Karpas-422 (cell line): ENCODE results near the gene AP3S2. TPM values are rescaled to one million over a fixed set of nuclear protein-coding genes. Genes with fewer than 3 reads are reported as not detected.
"Not testable (repeated sequence)": the region's sequence is repeated elsewhere in the genome, so short reads cannot be mapped to it uniquely, and the experiment has no call there.

ENCODE experiments used
- DNase-seq: peaks from one replicate; pipeline ENCODE4 v3.0.0-alpha.2; 2015
- H2AFZ ChIP-seq: fragments of 200-600 bp; sonication (generic); 2 replicates; pipeline ENCODE4 v1.6.1; 2014; ENCODE audit warnings: antibody characterized with exemption, low read length, mixed read lengths
- H3K27ac ChIP-seq: fragments of 200-600 bp; sonication (generic); 2 replicates; pipeline ENCODE4 v1.5.1; 2014; ENCODE audit warnings: mild to moderate bottlenecking, low read length, moderate library complexity
- H3K27me3 ChIP-seq: fragments of 200-600 bp; sonication (generic); 2 replicates; pipeline ENCODE4 v1.6.1; 2014; ENCODE audit warnings: low read length, mixed read lengths
- H3K36me3 ChIP-seq: fragments of 200-600 bp; sonication (generic); 2 replicates; pipeline ENCODE4 v1.6.1; 2014; ENCODE audit warnings: low read length, mixed read lengths; ENCODE audit not compliant: insufficient read depth
- H3K4me1 ChIP-seq: fragments of 200-600 bp; sonication (generic); 2 replicates; pipeline ENCODE4 v1.6.1; 2014; ENCODE audit warnings: mild to moderate bottlenecking, low read length, mixed read lengths
- H3K4me2 ChIP-seq: fragments of 200-600 bp; sonication (generic); 2 replicates; pipeline ENCODE4 v1.6.1; 2014; ENCODE audit warnings: low read length, low read depth, mild to moderate bottlenecking; ENCODE audit not compliant: poor library complexity, severe bottlenecking
- H3K4me3 ChIP-seq: fragments of 200-600 bp; sonication (generic); 2 replicates; pipeline ENCODE4 v1.5.1; 2014; ENCODE audit warnings: mild to moderate bottlenecking, antibody characterized with exemption, low read length, mixed read lengths
- H3K79me2 ChIP-seq: fragments of 200-600 bp; sonication (generic); 2 replicates; pipeline ENCODE4 v1.6.1; 2014; ENCODE audit warnings: mild to moderate bottlenecking, low read length, mixed read lengths
- H3K9ac ChIP-seq: fragments of 200-600 bp; sonication (generic); 2 replicates; pipeline ENCODE4 v1.6.0; 2014; ENCODE audit warnings: low read length
- H3K9me2 ChIP-seq: fragments of 200-600 bp; sonication (generic), shearing (Covaris generic); replicated peaks from 2 replicates; pipeline ENCODE4 v1.6.0; 2014; ENCODE audit warnings: mild to moderate bottlenecking, low read length, moderate library complexity; ENCODE audit not compliant: insufficient read depth
- H3K9me3 ChIP-seq: fragments of 300-700, 200-600 bp; sonication (generic); 2 replicates; pipeline ENCODE4 v1.6.1; 2014; ENCODE audit warnings: low read length, mixed read lengths
- H4K20me1 ChIP-seq: fragments of 200-600 bp; sonication (generic); 2 replicates; pipeline ENCODE4 v1.6.1; 2014; ENCODE audit warnings: mild to moderate bottlenecking, antibody characterized with exemption, low read length, low read depth; ENCODE audit not compliant: insufficient read depth
- total RNA-seq: library from RNA; depleted of rRNA; stranded (reverse); fragments of >200 nt; shearing (Covaris generic); gene quantifications from 2 replicates; pipeline ENCODE4 v1.2.3, GENCODE V29; 2014; ENCODE audit warnings: low replicate concordance

Gene AP3S2
- total RNA-seq, 1 experiment from 2014 or later = 29.3 TPM

GRCh38 chr15:89899295-89899945, 5.6 kb upstream of the AP3S2 start:
- H4K20me1 ChIP-seq = no peaks in the 10 kb centered on the region
- H3K9me2 ChIP-seq = no peaks in the 10 kb centered on the region
- H3K27ac ChIP-seq = no peak overlapping the region
- H3K79me2 ChIP-seq = no peaks in the 10 kb centered on the region
- no peak overlapping the region for H3K4me2 ChIP-seq
- no peaks in the 10 kb centered on the region for H3K36me3 ChIP-seq
- DNase-seq = peak; percentile 56
- peaks cover 11% of the 10 kb centered on the region for H3K4me1 ChIP-seq
- H3K27me3 ChIP-seq = no peaks in the 10 kb centered on the region
- no peaks in the 10 kb centered on the region for H3K9me3 ChIP-seq
- no peak overlapping the region for H2AFZ ChIP-seq
- H3K9ac ChIP-seq = no peak overlapping the region
- H3K4me3 ChIP-seq = no peak overlapping the region

DNA sequence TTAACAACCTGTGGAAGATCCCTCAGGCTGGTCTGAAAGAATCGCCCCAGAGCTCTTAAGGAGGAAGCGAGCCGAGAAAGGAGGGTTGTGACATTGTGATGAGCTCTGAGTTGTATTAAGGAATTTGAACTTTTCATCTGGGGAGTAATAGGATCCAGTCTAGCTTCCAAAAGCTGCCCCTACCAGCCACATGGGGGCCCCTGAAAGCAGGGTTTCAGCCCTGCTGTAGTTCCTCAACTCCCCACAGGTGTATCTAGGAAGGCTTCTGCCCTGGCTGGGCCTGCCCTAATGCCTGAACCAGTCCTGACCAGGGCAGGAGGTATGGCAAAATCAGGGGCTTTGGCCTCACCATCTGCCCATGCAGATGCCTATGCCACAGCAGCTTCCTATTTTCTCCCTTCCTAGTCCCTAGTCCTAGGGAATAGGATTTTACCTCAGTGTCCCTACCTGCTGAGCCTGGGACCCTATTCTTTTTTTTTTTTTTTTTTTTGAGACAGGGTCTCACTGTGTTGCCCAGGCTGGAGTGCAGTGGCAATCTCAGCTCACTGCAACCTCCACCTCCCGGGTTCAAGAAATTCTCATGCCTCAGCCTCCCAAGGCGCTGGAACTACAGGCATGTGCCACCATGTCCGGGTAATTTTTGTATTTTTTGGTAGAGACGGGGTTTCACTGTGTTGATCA, 5.0 kb upstream of the AP3S2 start:
- Histone ChIP-seq H4K20me1 (no peaks in the 10 kb centered on the region), H2AFZ (peak overlapping the region; percentile 56; the same call in 1 of the 2 replicates), H3K9ac (no peak overlapping the region), H3K4me1 (peaks cover 13% of the 10 kb centered on the region), H3K79me2 (no peaks in the 10 kb centered on the region; the same call in 1 of the 2 replicates), H3K4me3 (no peak overlapping the region), H3K9me2 (no peaks in the 10 kb centered on the region), H3K27me3 (no peaks in the 10 kb centered on the region), H3K9me3 (no peaks in the 10 kb centered on the region), H3K4me2 (no peak overlapping the region), H3K27ac (no peak overlapping the region), H3K36me3 (no peaks in the 10 kb centered on the region)
- peak; percentile 82 for DNase-seq

GRCh38 chr15:89898146-89898545, 4.4 kb upstream of the AP3S2 start:
- H3K4me3 ChIP-seq = no peak overlapping the region
- peaks cover 6% of the 10 kb centered on the region for H3K79me2 ChIP-seq
- no peaks in the 10 kb centered on the region for H4K20me1 ChIP-seq
- DNase-seq = no peak
- H3K9ac ChIP-seq = no peak overlapping the region
- H3K4me2 ChIP-seq = no peak overlapping the region
- no peaks in the 10 kb centered on the region for H3K9me3 ChIP-seq
- H3K27me3 ChIP-seq = no peaks in the 10 kb centered on the region
- no peak overlapping the region for H3K27ac ChIP-seq
- H3K36me3 ChIP-seq = no peaks in the 10 kb centered on the region
- peak overlapping the region; percentile 56; the same call in 1 of the 2 replicates for H2AFZ ChIP-seq
- peaks cover 13% of the 10 kb centered on the region for H3K4me1 ChIP-seq
- no peaks in the 10 kb centered on the region for H3K9me2 ChIP-seq

- Histone ChIP-seq H3K27ac (peak overlapping the region; percentile 83), H4K20me1 (no peaks in the 10 kb centered on the region), H3K4me3 (peak overlapping the region; percentile 88), H3K79me2 (peaks cover 43% of the 10 kb centered on the region), H3K27me3 (no peaks in the 10 kb centered on the region), H3K9me3 (no peaks in the 10 kb centered on the region), H3K4me2 (peak overlapping the region; percentile 77), H3K4me1 (peaks cover 21% of the 10 kb centered on the region), H3K36me3 (peaks cover 13% of the 10 kb centered on the region; the same call in 1 of the 2 replicates), H3K9me2 (no peaks in the 10 kb centered on the region), H2AFZ (no peak overlapping the region), H3K9ac (peak overlapping the region; percentile 92)
- DNase-seq = peak; percentile 44
These were observed 767 bp downstream of the AP3S2 start for GRCh38 chr15:89893027-89893426.

DNA sequence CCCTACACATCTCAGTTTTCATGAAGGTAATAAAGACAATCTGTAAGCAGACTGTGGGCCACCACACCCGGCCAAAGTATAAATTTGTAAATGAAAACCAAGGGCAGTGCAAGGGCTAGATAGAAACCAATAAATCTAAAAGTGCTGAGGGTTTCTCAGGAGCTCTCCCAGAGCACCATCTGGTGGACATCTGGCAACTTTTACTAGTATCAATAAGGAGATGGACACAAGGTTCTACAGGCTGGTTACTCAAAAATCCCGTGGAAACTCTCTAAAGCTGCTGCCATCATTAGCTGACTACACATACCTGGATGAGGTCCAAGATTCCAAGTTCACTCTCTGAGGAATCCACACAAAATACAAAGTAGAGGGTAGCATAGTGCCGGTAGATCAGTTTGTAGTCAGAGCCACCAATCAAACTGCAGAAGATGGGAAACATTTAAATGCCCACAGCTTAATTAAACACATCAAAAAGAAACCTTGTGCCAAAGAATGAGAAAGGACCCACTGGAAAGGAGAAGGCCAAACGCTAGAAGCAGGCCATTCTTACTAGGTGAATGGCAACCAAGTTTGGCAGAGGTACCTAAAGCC, 5.5 kb downstream of the AP3S2 start:
- peak; percentile 59 for DNase-seq
- H3K9ac ChIP-seq = no peak overlapping the region
- no peak overlapping the region for H3K27ac ChIP-seq
- peaks cover 35% of the 10 kb centered on the region; the same call in 1 of the 2 replicates for H3K36me3 ChIP-seq
- H3K4me3 ChIP-seq = no peak overlapping the region
- peaks cover 17% of the 10 kb centered on the region for H3K4me1 ChIP-seq
- no peak overlapping the region for H2AFZ ChIP-seq
- peaks cover 41% of the 10 kb centered on the region for H3K79me2 ChIP-seq
- H3K9me2 ChIP-seq = no peaks in the 10 kb centered on the region
- H3K4me2 ChIP-seq = no peak overlapping the region
- H3K27me3 ChIP-seq = no peaks in the 10 kb centered on the region
- no peaks in the 10 kb centered on the region for H3K9me3 ChIP-seq
- no peaks in the 10 kb centered on the region for H4K20me1 ChIP-seq

- H3K4me2 ChIP-seq = no peak overlapping the region
- no peak for DNase-seq
- no peak overlapping the region for H2AFZ ChIP-seq
- peaks cover 15% of the 10 kb centered on the region for H3K79me2 ChIP-seq
- no peak overlapping the region for H3K9ac ChIP-seq
- H3K27ac ChIP-seq = no peak overlapping the region
- no peaks in the 10 kb centered on the region for H3K9me3 ChIP-seq
- H3K27me3 ChIP-seq = no peaks in the 10 kb centered on the region
- H3K36me3 ChIP-seq = peaks cover 45% of the 10 kb centered on the region; the same call in 1 of the 2 replicates
- H4K20me1 ChIP-seq = no peaks in the 10 kb centered on the region
- no peaks in the 10 kb centered on the region for H3K9me2 ChIP-seq
- H3K4me1 ChIP-seq = no peaks in the 10 kb centered on the region
- no peak overlapping the region for H3K4me3 ChIP-seq
These were observed 8.2 kb downstream of the AP3S2 start for GRCh38 chr15:89885611-89886010.

- not testable (repeated sequence) for H3K9me2 ChIP-seq, H3K4me2 ChIP-seq, H3K27ac ChIP-seq, H3K9me3 ChIP-seq, H3K9ac ChIP-seq, H3K4me3 ChIP-seq, H4K20me1 ChIP-seq, H3K4me1 ChIP-seq, H2AFZ ChIP-seq, DNase-seq, H3K27me3 ChIP-seq
- H3K79me2 ChIP-seq = peaks cover 11% of the 10 kb centered on the region
- H3K36me3 ChIP-seq = peaks cover 46% of the 10 kb centered on the region; the same call in 1 of the 2 replicates
These were observed 8.6 kb downstream of the AP3S2 start for GRCh38 chr15:89885179-89885578.

DNA sequence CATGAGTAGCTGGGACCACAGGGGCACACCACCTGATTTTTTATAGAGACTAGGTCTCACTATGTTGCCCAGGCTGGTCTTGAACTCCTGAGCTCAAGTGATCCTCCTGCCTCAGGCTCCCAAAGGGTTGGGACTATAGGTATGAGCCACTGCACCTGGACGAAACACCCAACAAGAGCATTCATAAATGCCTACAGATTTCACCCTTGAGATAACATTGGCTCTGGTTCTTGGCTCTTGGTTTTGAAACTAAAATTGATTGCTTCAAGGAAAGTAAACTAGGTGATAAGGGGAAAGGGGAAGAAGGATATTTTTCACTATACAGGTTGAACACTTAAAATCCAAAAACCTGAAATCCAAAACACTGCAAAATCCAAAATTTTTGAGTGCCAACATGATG, 10.3 kb downstream of the AP3S2 start:
- no peak overlapping the region for H3K9ac ChIP-seq
- no peaks in the 10 kb centered on the region for H3K4me1 ChIP-seq
- no peak overlapping the region for H3K27ac ChIP-seq
- no peak overlapping the region for H3K4me2 ChIP-seq
- H3K27me3 ChIP-seq = no peaks in the 10 kb centered on the region
- no peak overlapping the region for H3K4me3 ChIP-seq
- peaks cover 5% of the 10 kb centered on the region; the same call in 1 of the 2 replicates for H3K79me2 ChIP-seq
- H4K20me1 ChIP-seq = no peaks in the 10 kb centered on the region
- no peaks in the 10 kb centered on the region for H3K9me2 ChIP-seq
- no peak for DNase-seq
- no peaks in the 10 kb centered on the region for H3K9me3 ChIP-seq
- H2AFZ ChIP-seq = no peak overlapping the region
- peaks cover 40% of the 10 kb centered on the region; the same call in 1 of the 2 replicates for H3K36me3 ChIP-seq
